ENCODE measurements around the gene CD3G. TPM values are rescaled to one million over a fixed set of nuclear protein-coding genes. Genes with fewer than 3 reads are reported as not detected.

CD3G gene
- total and polyA plus RNA-seq, 4 donors = 0.19 to 0.84 (median 0.33) TPM

GRCh38 chr11:118339281-118339961, 4.7 kb upstream of the CD3G start:
- Histone ChIP-seq H3K4me1 (ENCODE audit: control insufficient read depth in 4 of 4, insufficient read depth in 4 of 4, low read length in 3 of 4) (no peaks in the 10 kb centered on the region), H3K9ac (ENCODE audit: low read depth in 1 of 2, low read length in 2 of 2) (no peak overlapping the region), H3K36me3 (ENCODE audit: control insufficient read depth in 4 of 4, insufficient read depth in 3 of 4, low read depth in 1 of 4, low read length in 3 of 4) (no peaks in the 10 kb centered on the region), H3K4me3 (ENCODE audit: low read depth in 1 of 3, low read length in 3 of 3) (no peak overlapping the region), H3K27me3 (ENCODE audit: control insufficient read depth in 4 of 4, insufficient read depth in 4 of 4, low read length in 3 of 4) (no peaks in the 10 kb centered on the region), H3K27ac (ENCODE audit: low read depth in 1 of 2, low read length in 2 of 2) (peak overlapping the region in 1 of 2 donors; percentile 31), H3K9me3 (ENCODE audit: control insufficient read depth in 4 of 4, low read length in 3 of 4) (no peaks in the 10 kb centered on the region)
- TF ChIP-seq HNF4G (IDR thresholded peaks at IDR 0.05) = no peak
- no peak for TF ChIP-seq ZBTB33 (IDR thresholded peaks at IDR 0.05)
- TF ChIP-seq GABPA (IDR thresholded peaks at IDR 0.05 in 1 of 2, conservative IDR thresholded peaks at IDR 0.05 in 1 of 2) = no peak
- no peak for TF ChIP-seq CTCF (IDR thresholded peaks at IDR 0.05; ENCODE audit: low read depth, low read length, missing input control)
- no peak for TF ChIP-seq HNF4A (conservative IDR thresholded peaks at IDR 0.05)
- TF ChIP-seq REST (IDR thresholded peaks at IDR 0.05) = no peak
- TF ChIP-seq SP1 (IDR thresholded peaks at IDR 0.05) = no peak
- TF ChIP-seq FOXA2 (IDR thresholded peaks at IDR 0.05) = no peak
- no peak for TF ChIP-seq MAX (IDR thresholded peaks at IDR 0.05)
- no peak for TF ChIP-seq EGR1 (IDR thresholded peaks at IDR 0.05; ENCODE audit: low read depth in 2 of 2)
- TF ChIP-seq ATF3 (IDR thresholded peaks at IDR 0.05) = no peak
- TF ChIP-seq RXRA (IDR thresholded peaks at IDR 0.05) = no peak
- no peak for TF ChIP-seq FOXA1 (IDR thresholded peaks at IDR 0.05)
- TF ChIP-seq TAF1 (conservative IDR thresholded peaks at IDR 0.05) = no peak
- no peak for TF ChIP-seq RAD21 (IDR thresholded peaks at IDR 0.05)
- TF ChIP-seq YY1 (IDR thresholded peaks at IDR 0.05) = no peak
- TF ChIP-seq NR2F2 (IDR thresholded peaks at IDR 0.05) = no peak
- no peak for TF ChIP-seq JUND (IDR thresholded peaks at IDR 0.05)
- 85% methylated on average over 5 of the region's 5 CpGs for WGBS
- no peak for DNase-seq (ENCODE audit: low spot score)

Measured in liver (tissue), 9 donors.